CD4-positive, alpha-beta T cell treated with Interferon alpha-2 for 1 hour (primary cell): ENCODE measurements around the gene SHC4.
"Not testable (repeated sequence)": the region's sequence is repeated elsewhere in the genome, so short reads cannot be mapped to it uniquely, and the experiment has no call there.

Source experiments
- DNase-seq, 2 donors: peaks; one replicate each; pipeline ENCODE4 v3.0.0-alpha.2; 2020 to 2022

Gene SHC4

GRCh38 chr15:48790466-48791115 is 173.1 kb downstream of the SHC4 start:
- DNase-seq, result not testable (repeated sequence)

GRCh38 chr15:48785712-48786111 is 178.0 kb downstream of the SHC4 start:
- DNase-seq, result no peak

GRCh38 chr15:48785195-48785594 is 178.5 kb downstream of the SHC4 start:
- DNase-seq, result no peak

GRCh38 chr15:48784756-48785155 is 179.0 kb downstream of the SHC4 start:
- no peak for DNase-seq

GRCh38 chr15:48782911-48783310 is 180.8 kb downstream of the SHC4 start:
- DNase-seq, result no peak

- no peak for DNase-seq
Observed at GRCh38 chr15:48781481-48782081, 182.1 kb downstream of the SHC4 start.

GRCh38 chr15:48781017-48781416 is 182.7 kb downstream of the SHC4 start:
- DNase-seq, result no peak

GRCh38 chr15:48778331-48778730 is 185.4 kb downstream of the SHC4 start:
- DNase-seq, result no peak

GRCh38 chr15:48777645-48778330 is 185.9 kb downstream of the SHC4 start:
- no peak for DNase-seq

- DNase-seq, result no peak
Observed at GRCh38 chr15:48775546-48775945, 188.2 kb downstream of the SHC4 start.

- no peak for DNase-seq
Observed at GRCh38 chr15:48774484-48774883, 189.2 kb downstream of the SHC4 start.
